Epithelial cell of esophagus (primary cell): ENCODE data around the gene ITPR1.
"Not testable (repeated sequence)": the region's sequence is repeated elsewhere in the genome, so short reads cannot be mapped to it uniquely, and the experiment has no call there.

ENCODE experiments used
- DNase-seq: peaks from one replicate; pipeline ENCODE4 v3.0.0; 2010; ENCODE audit warnings: low read depth
- H3K4me3 ChIP-seq: 2 replicates; pipeline ENCODE4 v1.5.1; 2011; ENCODE audit warnings: mild to moderate bottlenecking, low read length, control low read depth
- CTCF ChIP-seq: IDR thresholded peaks from 2 replicates; pipeline ENCODE4 v1.5.1; 2011; ENCODE audit warnings: low read depth, mild to moderate bottlenecking, low read length, control low read depth, inconsistent platforms; ENCODE audit not compliant: insufficient read depth; ENCODE audit errors: missing control alignments

The ITPR1 gene

GRCh38 chr3:4587838-4588105 lies 94.6 kb downstream of the ITPR1 start:
- no peak for TF ChIP-seq CTCF
- DNase-seq: no peak

GRCh38 chr3:4588466-4588865 lies 95.3 kb downstream of the ITPR1 start:
- no peak for TF ChIP-seq CTCF
- no peak overlapping the region for H3K4me3 ChIP-seq
- peak; percentile 58 for DNase-seq

More at GRCh38 chr3:4587838-4588105, 94.6 kb downstream of the ITPR1 start:
- no peak overlapping the region for H3K4me3 ChIP-seq

- DNase-seq: no peak
Measured at GRCh38 chr3:4589475-4590097, 96.4 kb downstream of the ITPR1 start.

GRCh38 chr3:4590849-4591248 lies 97.7 kb downstream of the ITPR1 start:
- DNase-seq: not testable (repeated sequence)

More at GRCh38 chr3:4589475-4590097, 96.4 kb downstream of the ITPR1 start:
- no peak for TF ChIP-seq CTCF
- no peak overlapping the region for H3K4me3 ChIP-seq

GRCh38 chr3:4591669-4592068 lies 98.5 kb downstream of the ITPR1 start:
- H3K4me3 ChIP-seq: no peak overlapping the region
- no peak for DNase-seq
- no peak for TF ChIP-seq CTCF

More at GRCh38 chr3:4590849-4591248, 97.7 kb downstream of the ITPR1 start:
- not testable (repeated sequence) for H3K4me3 ChIP-seq

GRCh38 chr3:4593014-4593413 lies 99.9 kb downstream of the ITPR1 start:
- TF ChIP-seq CTCF: no peak
- H3K4me3 ChIP-seq: no peak overlapping the region
- no peak for DNase-seq

- no peak overlapping the region for H3K4me3 ChIP-seq
- no peak for DNase-seq
- no peak for TF ChIP-seq CTCF
Measured at GRCh38 chr3:4595710-4596113, 102.6 kb downstream of the ITPR1 start.
